HUES48 (cell line): ENCODE results near the gene EXTL2.
"Not testable (repeated sequence)": the region's sequence is repeated elsewhere in the genome, so short reads cannot be mapped to it uniquely, and the experiment has no call there.

ENCODE experiments used
- H3K27ac ChIP-seq: one replicate; pipeline ENCODE4 v1.7.0; 2013; ENCODE audit warnings: low read depth, low read length, inconsistent platforms
- H3K27me3 ChIP-seq: 2 replicates; pipeline ENCODE4 v1.6.1; 2013; ENCODE audit warnings: mild to moderate bottlenecking, low read length; ENCODE audit not compliant: control insufficient read depth, insufficient read depth
- H3K36me3 ChIP-seq: 2 replicates; pipeline ENCODE4 v1.6.1; 2013; ENCODE audit warnings: low read length; ENCODE audit not compliant: control insufficient read depth, insufficient read depth
- H3K4me1 ChIP-seq: 2 replicates; pipeline ENCODE4 v1.6.1; 2013; ENCODE audit warnings: mild to moderate bottlenecking, low read length; ENCODE audit not compliant: control insufficient read depth, insufficient read depth
- H3K4me3 ChIP-seq: 2 replicates; pipeline ENCODE4 v1.5.1; 2013; ENCODE audit warnings: mild to moderate bottlenecking, low read depth, low read length
- H3K9ac ChIP-seq: 2 replicates; pipeline ENCODE4 v1.6.1; 2013; ENCODE audit warnings: mild to moderate bottlenecking, low read depth, low read length, moderate library complexity
- H3K9me3 ChIP-seq: 2 replicates; pipeline ENCODE4 v1.6.1; 2013; ENCODE audit warnings: low read length; ENCODE audit not compliant: control insufficient read depth, insufficient read depth

EXTL2 gene

DNA sequence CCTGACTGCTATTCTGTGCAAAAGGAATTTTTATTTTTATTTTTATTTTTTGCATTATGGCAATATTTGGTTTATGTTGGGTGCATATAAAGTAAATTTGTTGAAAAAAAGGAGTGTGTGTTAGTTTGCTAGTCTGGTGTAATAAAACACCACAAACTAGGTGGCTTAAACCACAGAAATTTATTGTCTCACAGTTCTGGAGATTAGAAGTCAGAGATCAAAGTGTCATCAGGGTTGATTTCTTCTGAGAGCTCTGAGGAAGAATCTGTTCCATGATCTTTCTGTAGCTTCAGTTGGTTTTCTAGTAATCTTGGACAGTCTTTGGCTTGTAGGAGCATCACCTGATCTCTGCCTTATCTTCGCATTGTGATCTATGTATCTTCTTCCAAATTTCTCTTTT, 7.7 kb upstream of the EXTL2 start:
- H3K4me1 ChIP-seq, result peaks cover 2% of the 10 kb centered on the region; the same call in 1 of the 2 replicates
- H3K9me3 ChIP-seq, result no peaks in the 10 kb centered on the region
- H3K27me3 ChIP-seq, result no peaks in the 10 kb centered on the region
- H3K4me3 ChIP-seq, result no peak overlapping the region
- H3K36me3 ChIP-seq, result peaks cover 85% of the 10 kb centered on the region
- no peak overlapping the region for H3K9ac ChIP-seq
- no peak overlapping the region for H3K27ac ChIP-seq

DNA sequence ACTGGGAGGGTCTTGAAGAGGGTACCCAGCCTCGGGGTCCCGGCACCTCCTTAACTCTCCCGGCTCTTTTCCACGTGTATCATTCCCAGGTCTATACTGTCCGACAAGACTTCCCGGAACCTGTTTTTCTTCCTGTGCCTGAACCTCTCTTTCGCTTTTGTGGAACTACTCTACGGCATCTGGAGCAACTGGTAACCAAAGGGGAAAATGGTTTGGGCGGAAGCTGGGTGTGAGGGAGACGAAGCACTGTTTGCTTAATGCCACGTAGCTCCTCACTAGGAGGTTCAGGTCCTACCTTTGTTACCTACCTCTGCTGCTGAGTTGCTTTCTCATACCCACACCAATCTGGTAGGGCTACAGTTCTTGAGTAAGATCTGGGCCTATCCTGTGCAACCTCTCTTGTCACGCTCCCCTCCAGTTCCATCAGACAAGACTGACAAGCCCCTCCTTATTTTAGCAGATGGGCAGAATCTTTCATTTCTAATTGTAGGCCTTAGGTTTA, 1.9 kb upstream of the EXTL2 start:
- Histone ChIP-seq H3K9ac (peak overlapping the region; percentile 79), H3K4me1 (peaks cover 13% of the 10 kb centered on the region), H3K27me3 (no peaks in the 10 kb centered on the region), H3K36me3 (peaks cover 55% of the 10 kb centered on the region), H3K9me3 (peaks cover under 1% of the 10 kb centered on the region; the same call in 1 of the 2 replicates), H3K4me3 (peak overlapping the region; percentile 94), H3K27ac (peak overlapping the region; percentile 98)

DNA sequence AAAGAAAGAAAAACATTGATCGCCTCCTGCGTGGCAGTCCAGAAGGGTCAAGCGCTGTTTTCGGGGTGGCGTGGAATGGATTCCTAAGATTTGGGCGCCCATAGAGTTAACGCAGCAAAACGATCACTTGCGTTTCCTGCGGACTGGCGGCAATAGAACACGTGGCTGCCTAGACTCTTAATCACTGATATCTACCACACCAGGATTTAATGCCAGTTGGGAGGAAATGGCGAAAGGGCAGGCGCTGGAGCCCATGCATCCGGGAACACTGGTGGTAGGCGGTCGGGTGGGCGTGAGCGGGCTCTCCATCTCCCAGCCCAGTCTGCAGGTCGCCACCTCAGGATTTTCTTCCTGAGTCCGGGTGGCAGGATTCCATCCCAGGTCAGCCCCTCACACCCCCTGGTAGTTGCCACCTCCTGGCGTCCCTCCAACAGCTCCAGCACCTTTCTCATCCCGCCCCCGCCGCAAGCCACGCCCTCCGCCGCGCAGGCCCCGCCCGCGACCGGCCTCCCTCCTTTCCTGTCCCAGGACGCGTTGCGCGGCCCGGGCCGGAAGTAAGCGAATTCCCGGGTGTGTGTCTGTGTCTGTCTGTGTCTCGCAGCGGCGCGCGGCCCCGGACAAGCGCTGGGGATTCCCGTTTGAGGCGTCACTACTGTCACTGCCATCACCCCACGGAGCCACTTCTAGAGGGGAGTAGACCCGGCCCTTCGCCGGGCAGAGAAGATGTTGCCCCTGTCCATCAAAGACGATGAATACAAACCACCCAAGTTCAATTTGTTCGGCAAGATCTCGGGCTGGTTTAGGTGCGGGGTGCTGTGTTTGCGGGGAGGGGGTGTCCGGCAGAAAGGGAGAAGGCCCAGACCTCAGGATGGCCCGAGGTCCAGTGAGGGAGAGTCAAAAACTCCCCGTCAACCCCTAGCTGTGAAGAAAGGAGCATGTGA, 1.2 kb upstream of the EXTL2 start, which contains the start of gene SLC30A7:
SLC30A7 (plus strand) TSS at position 551 of the 941 bp plus-strand sequence; CDS start at position 724, 173 bp downstream.
- Histone ChIP-seq H3K27me3 (no peaks in the 10 kb centered on the region), H3K9me3 (peaks cover 7% of the 10 kb centered on the region), H3K9ac (peak within 1 kb of the TSS; percentile 84), H3K4me1 (peaks cover 13% of the 10 kb centered on the region), H3K4me3 (peak within 1 kb of the TSS; percentile 94), H3K36me3 (peaks cover 54% of the 10 kb centered on the region), H3K27ac (peak within 1 kb of the TSS; percentile 98)

DNA sequence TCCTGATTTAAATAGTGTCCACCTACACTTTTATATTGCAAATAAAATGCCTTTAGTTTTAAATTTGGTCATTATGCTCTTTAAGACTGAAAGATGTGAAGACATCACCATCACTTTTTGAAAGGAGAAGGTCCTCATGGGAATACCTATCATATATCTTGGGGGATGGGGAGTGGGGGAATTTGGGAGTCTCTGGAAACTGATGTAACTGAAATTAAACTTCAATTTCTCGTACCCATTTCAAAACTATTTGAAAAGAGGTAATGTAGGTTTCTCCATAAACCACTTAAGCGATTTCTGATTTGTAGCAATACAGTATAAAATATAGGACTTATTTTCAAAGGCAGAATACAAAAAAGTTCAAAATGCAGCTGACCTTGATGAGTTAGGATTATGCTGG, 924 bp downstream of the EXTL2 start:
- Histone ChIP-seq H3K9ac (peak overlapping the region; percentile 84), H3K36me3 (peaks cover 39% of the 10 kb centered on the region), H3K4me3 (peak overlapping the region; percentile 94), H3K9me3 (peaks cover 19% of the 10 kb centered on the region), H3K27ac (no peak overlapping the region), H3K4me1 (peaks cover 13% of the 10 kb centered on the region), H3K27me3 (no peaks in the 10 kb centered on the region)

DNA sequence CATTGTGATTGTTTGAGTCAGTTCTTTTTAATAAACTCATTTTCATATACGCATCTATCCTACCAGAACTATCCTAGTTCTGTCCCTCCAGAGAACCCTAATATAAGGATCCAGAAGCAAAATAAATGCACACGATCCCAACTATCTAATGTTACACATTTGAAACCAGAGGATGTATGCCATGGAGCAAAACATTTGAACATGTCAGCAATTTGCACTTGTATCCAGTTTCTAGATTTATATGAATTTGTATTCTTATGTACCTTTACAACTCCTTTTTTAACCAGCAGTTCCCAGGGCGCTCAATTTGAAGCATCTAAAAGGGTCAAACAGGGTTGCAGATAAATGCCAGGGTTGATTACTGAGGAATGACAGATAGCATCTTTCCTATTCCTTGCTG, 2.1 kb downstream of the EXTL2 start:
- Histone ChIP-seq H3K36me3 (peaks cover 33% of the 10 kb centered on the region), H3K9ac (no peak overlapping the region), H3K27ac (no peak overlapping the region), H3K27me3 (no peaks in the 10 kb centered on the region), H3K4me3 (no peak overlapping the region), H3K9me3 (peaks cover 22% of the 10 kb centered on the region), H3K4me1 (peaks cover 13% of the 10 kb centered on the region)

DNA sequence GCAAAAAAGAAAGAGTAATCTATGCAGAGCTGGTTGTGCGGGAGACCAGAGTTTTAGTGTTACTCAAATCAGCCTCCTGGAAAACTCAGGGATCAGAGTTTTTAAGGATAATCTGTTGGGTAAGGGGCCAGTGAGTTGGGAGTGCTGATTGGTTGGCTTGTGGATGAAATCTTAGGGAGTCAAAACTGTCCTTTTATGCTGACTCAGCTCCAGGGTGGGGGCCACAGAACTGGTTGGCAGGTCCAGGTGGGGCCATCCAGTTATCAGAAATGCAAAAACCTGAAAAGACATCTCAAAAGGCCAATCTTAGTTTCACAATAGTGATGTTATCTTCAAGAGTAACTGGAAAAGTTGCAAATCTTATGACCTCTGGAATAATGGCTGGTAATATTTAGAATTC, 3.3 kb downstream of the EXTL2 start:
- Histone ChIP-seq H3K4me1 (0 out of 2 replicates have a peak, but pooled peaks cover 3% of the 10 kb centered on the region), H3K9ac (no peak overlapping the region), H3K4me3 (no peak overlapping the region), H3K27ac (no peak overlapping the region), H3K27me3 (no peaks in the 10 kb centered on the region), H3K36me3 (peaks cover 36% of the 10 kb centered on the region), H3K9me3 (peaks cover 22% of the 10 kb centered on the region)

DNA sequence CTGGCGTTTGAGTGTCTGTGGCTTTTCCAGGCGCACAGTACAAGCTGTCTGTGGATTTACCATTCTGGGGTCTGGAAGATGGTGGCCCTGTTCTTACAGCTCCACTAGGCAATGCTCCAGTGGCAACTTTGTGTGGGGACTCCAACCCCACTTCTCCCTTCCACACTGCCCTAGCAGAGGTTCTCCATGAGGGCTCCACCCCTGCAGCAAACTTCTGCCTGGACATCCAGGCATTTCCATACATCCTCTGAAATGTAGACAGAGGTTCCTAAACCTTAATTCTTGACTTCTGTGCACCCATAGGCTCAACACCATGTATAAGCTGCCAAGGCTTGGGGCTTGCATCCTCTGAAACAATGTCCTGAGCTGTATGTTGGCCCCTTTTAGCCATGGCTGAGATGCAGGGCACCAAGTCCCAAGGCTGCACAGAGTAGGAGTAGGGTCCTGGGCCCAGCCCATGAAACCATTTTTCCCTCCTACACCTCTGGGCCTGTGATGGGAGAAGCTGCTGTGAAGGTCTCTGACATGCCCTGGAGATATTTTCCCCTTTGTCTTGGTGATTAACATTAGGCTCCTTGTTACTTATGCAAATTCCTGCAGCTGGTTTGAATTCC, 4.7 kb downstream of the EXTL2 start:
- not testable (repeated sequence) for H3K4me3 ChIP-seq, H3K9ac ChIP-seq, H3K27me3 ChIP-seq, H3K4me1 ChIP-seq, H3K27ac ChIP-seq
- H3K9me3 ChIP-seq, result peaks cover 22% of the 10 kb centered on the region
- peaks cover 39% of the 10 kb centered on the region for H3K36me3 ChIP-seq

DNA sequence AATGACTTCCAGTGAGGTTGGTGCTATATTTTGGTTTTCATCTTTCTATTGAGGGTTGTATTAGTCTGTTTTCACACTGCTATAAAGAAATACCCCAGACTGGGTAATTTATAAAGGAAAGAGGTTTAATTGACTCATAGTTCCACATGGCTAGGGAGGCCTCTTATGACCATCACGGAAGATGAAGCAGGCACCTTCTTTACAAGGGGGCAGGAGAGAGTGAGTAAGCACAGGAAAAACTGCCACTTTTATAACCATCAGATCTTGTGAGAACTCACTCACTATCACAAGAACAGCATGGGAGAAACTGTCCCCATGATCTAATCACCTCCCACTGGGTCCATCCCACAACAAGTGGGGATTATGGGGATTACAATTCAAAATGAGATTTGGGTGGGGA, 5.6 kb downstream of the EXTL2 start:
- H3K27ac ChIP-seq, H3K4me3 ChIP-seq, H3K9ac ChIP-seq, H3K27me3 ChIP-seq, H3K4me1 ChIP-seq: not testable (repeated sequence)
- peaks cover 22% of the 10 kb centered on the region for H3K9me3 ChIP-seq
- H3K36me3 ChIP-seq, result peaks cover 39% of the 10 kb centered on the region

DNA sequence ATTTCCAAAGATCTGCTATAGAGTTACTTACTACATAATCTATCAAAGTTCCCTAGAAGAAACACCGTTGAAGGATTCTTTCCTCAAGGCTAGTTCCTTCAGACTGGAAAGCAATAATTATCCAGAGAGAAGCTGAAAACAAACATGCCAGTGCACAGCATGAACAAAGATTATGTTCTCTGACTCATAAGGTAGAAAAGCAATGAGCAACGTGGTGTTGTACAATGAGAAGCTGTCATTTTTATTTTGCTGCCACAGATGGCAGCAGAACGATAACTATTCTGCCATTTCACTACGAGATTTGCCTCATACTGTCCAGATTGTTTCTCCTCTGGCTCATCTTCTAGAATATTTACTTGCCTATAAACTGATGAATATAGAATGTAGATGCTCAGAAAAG, 10.7 kb downstream of the EXTL2 start:
- Histone ChIP-seq H3K9me3 (0 out of 2 replicates have a peak, but pooled peaks cover 3% of the 10 kb centered on the region), H3K27me3 (no peaks in the 10 kb centered on the region), H3K4me3 (no peak overlapping the region), H3K27ac (no peak overlapping the region), H3K4me1 (no peaks in the 10 kb centered on the region), H3K36me3 (peaks cover 24% of the 10 kb centered on the region), H3K9ac (no peak overlapping the region)

DNA sequence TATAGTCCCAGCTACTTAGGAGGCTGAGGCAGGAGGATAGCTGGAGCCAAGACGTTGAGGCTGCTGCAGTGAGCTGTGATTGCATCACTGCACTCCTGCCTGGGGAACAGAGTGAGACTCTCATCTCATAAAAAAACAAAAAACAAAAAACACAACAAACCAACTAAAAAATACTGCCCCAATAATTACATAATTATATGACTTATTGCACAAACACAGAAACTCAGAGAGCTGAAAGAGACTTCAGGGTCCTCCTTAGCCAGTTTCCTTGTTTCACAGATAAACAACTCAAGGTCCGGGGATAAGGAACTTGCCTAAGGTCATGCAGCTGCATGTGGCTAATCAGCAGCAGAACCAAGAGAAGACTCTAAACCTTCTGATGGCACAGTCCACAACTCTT, 11.9 kb downstream of the EXTL2 start:
- no peaks in the 10 kb centered on the region for H3K9me3 ChIP-seq
- no peak overlapping the region for H3K4me3 ChIP-seq
- no peaks in the 10 kb centered on the region for H3K27me3 ChIP-seq
- peaks cover 24% of the 10 kb centered on the region for H3K36me3 ChIP-seq
- no peaks in the 10 kb centered on the region for H3K4me1 ChIP-seq
- no peak overlapping the region for H3K27ac ChIP-seq
- no peak overlapping the region for H3K9ac ChIP-seq

DNA sequence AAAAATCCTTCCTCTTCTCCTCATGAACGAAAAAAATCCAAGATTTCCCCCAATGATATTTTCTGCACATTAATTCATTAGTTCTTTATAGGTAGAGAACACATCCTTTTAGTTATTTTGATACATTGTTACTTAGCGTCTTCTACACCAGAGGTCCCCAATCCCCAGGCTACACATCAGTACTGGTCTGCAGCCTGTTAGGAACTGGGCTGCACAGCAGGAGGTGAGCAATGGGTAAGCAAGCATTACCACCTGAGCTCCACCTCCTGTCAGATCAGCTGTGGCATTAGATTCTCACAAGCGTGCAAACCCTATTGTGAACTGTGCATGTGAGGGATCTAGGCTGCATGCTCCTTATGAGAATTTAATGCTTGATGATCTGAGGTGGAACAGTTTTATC, 13.0 kb downstream of the EXTL2 start:
- no peaks in the 10 kb centered on the region for H3K27me3 ChIP-seq
- H3K4me3 ChIP-seq, result no peak overlapping the region
- H3K36me3 ChIP-seq, result peaks cover 31% of the 10 kb centered on the region
- no peaks in the 10 kb centered on the region for H3K9me3 ChIP-seq
- H3K27ac ChIP-seq, result no peak overlapping the region
- H3K9ac ChIP-seq, result no peak overlapping the region
- no peaks in the 10 kb centered on the region for H3K4me1 ChIP-seq
